GM21526 (cell line): ENCODE measurements around the gene PLA2G5.

ENCODE experiments used
- ATAC-seq: cut with Tn5 transposase; IDR thresholded peaks from one replicate; pipeline ENCODE4 v1.9.1; 2021; ENCODE audit warnings: moderate library complexity; ENCODE audit not compliant: unreplicated experiment, low FRiP score

PLA2G5 gene

GRCh38 chr1:20087668-20088067 lies 17.7 kb downstream of the PLA2G5 start:
- ATAC-seq, result no peak

DNA sequence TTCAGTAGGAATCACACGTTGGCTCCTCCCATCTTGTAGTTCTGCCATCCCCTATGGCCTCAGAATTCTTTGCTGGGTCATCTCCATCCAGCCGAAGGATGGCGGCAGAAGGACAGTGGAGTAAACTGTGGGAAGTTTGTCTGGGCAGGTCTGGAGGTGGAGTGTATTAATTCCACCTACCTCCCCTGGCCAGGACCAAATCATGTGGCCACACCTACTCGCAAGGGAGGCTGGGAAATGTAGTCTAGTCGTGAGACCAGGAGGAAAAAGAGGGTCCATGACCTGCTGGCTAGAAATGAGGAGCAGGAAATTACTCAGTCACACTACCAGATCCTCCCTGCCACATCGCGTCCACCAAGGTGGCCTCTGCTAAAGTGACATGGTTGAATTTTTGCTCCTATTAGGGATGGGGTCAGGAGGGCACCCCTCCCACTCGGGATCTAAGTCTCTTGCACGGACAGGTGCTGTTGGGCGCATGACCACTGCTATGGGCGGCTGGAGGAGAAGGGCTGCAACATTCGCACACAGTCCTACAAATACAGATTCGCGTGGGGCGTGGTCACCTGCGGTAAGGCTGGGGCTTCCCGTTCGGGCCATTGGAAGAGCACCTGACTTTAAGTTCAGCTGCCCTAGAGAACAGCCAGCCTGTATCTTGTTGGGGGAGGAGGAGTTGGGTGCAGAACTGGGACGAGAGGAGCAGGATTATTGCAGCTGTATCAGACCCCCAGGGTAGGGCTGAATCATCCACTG lies 19.5 kb downstream of the PLA2G5 start:
- ATAC-seq, result no peak

DNA sequence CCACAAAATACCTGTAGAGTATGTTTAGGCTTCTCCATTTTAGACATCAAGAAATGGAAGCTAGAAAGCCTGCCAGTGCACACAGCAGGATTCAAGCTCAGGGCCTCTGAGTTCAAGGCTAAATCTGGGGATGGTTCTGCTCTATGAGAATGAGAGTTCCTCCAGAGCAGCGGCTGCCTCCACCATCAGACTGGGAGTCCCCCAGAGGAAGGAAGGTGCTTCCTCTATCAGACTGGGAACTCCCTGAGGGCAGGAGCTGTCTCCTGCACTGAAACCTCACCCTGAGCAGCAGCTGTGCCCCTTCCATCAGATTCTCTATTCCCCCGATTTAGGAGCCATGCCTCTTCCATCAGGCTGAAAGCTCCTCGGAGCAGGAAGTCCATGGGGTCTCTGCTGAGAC lies 20.1 kb downstream of the PLA2G5 start:
- ATAC-seq, result no peak

GRCh38 chr1:20090641-20091040 lies 20.6 kb downstream of the PLA2G5 start:
- ATAC-seq, result no peak

DNA sequence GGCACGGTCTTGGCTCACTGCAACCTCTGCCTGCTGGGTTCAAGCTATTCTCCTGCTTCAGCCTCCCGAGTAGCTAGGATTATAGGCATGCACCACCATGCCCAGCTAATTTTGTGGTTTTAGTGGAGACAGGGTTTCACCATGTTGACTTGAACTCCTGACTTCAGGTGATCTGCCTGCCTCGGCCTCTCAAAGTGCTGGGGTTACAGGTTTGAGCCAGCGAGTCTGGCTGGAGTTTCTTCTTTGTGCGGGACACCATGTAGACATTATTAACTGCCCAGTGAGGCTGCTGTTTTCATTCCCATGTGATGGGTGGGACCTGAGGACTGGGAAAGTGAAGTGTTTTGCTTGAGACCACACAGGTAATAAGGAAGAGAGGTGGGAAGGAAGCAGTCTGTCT lies 23.3 kb downstream of the PLA2G5 start:
- ATAC-seq, result no peak

GRCh38 chr1:20093940-20094391 lies 24.0 kb downstream of the PLA2G5 start:
- no peak for ATAC-seq

- ATAC-seq, result no peak
These were observed 25.8 kb downstream of the PLA2G5 start for GRCh38 chr1:20095564-20096434.

DNA sequence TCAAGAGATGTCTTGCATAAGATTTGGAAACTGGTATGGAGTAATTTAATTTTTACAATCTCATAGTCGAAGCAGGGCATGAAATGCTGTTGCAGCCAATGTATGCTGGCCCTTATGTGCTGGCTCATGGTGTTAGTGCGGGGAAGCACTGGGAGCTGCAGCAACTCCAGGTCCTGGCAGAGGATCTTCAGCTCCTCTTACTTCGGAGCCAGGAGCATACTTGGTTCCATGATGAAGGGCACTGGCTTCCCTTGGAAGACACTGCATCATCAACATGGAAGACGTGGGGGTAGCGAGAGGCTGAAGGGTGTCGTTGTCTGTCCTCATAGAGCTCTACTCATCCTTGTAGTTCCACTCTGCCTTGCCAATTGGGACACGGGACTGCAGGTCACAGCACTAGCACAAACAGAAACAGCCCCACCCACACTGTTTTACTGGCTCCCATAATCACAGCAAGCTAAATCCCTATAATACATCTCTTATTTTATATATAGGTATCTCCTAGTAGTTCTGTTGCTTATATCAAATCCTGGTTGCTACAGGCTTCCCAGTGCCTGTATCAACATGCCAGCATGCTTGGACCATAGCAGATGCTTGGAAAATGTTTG lies 26.9 kb downstream of the PLA2G5 start:
- no peak for ATAC-seq

GRCh38 chr1:20099533-20099932 lies 29.5 kb downstream of the PLA2G5 start:
- ATAC-seq, result no peak

- no peak for ATAC-seq
These were observed 30.8 kb downstream of the PLA2G5 start for GRCh38 chr1:20100632-20101355.

DNA sequence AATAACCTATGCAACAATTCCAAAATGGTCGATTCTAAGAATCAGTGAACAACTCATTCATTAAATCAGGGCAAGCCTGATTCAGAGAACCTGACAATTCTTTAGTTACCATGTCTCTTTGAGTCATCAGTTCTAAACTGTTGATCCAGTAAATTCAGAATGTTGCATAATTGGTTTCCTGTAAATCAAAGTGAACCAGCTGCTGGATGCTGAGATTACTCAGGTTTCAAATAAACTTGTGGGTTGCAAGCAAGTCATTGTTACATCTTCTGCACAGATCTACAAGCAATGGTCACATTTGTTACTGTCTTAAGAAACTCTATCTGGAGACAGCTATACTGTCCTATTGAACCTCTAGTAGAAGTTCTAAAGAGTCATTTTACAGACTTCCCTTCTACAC lies 32.9 kb downstream of the PLA2G5 start:
- no peak for ATAC-seq

GRCh38 chr1:20105856-20106255 lies 35.9 kb downstream of the PLA2G5 start:
- ATAC-seq, result no peak

GRCh38 chr1:20107351-20107750 lies 37.4 kb downstream of the PLA2G5 start:
- ATAC-seq, result no peak

DNA sequence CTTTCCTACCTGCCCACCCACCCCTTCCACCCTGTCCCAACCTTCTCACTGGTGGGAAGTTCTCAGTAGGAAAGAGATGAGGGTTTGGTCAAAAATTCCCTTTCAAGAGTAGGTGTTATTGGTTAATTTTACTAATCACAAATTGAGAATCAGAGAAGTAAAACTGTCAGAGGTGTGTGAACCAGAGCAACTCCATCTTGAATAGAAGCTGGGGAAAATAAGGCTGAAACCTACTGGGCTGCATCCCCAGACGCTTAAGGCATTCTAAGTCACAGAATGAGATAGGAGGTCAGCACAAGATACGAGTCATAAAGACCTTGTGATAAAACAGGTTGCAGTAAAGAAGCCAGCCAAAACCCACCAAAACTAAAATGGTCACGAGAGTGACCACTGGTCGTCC lies 37.8 kb downstream of the PLA2G5 start:
- no peak for ATAC-seq

DNA sequence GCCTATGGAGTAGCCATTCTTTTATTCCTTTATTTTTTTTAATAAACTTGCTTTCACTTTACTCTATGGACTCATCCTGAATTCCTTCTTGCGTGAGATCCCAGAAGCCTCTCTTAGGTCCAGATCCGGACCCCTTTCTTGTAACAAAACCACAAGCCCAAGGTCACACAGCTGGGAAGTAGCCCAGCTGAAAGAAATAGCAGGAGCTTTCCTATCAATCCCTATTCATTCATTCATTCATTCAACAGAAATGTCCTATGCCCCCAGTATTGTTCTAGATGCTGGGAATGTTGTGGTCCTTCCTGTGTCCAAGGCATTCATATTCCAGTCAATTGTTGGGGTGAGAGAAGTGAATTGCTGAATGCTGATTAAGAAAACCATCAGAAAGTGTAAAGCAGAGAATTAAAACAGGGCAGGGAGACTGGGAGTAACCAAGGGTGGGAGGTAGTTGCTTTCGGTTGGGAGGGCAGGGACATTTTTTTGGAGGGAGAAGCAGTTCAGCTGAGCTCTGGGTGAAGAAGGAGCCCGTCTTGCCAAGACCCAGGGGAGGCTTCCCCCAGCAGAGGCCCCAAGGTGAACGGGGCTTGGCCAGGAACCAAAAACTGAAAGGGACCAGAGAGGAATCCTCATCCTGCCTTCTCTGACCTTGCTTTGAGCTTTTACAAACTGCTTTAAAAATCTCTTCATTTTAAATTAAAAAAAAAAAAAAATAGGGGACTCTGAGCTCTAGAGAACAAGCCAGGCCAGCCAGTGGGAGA lies 38.6 kb downstream of the PLA2G5 start:
- ATAC-seq, result no peak

GRCh38 chr1:20109223-20109856 lies 39.3 kb downstream of the PLA2G5 start:
- ATAC-seq, result no peak

DNA sequence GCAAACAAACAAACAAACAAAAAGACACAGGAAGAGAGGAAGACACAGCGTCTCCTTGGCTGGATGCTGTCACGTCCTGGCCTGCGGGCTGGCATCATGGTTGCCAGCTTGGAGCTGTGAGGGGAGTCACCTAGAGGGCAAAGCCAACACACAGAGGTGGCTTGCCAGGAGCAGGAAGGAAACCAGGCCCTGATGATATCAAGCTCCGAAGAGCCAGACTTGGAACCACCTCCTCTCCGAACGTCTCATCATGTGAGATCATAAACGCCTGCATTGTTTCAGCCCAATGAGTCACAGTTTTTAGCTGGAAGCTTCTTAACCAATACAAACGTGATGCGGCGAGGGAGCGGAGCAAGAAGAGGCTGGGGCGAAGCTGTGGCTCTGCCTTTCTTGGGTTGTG lies 40.7 kb downstream of the PLA2G5 start:
- no peak for ATAC-seq

DNA sequence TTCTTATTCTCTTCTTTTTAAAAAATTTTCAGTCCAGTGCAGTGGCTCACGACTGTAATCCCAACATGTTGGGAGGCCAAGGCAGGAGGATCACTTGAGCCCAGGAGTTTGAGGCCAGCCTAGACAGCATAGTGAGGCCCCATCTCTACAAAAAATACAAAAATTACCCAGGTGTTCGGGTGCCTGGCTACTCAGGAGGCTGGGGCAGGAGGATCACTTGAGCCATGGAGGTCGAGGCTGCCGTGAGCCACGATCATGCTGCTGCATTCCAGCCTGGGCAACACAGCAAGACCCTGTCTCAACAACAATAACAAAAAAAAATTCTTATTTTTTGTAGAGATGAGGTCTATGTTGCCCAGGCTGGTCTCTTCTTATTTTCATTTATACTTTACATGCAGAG lies 41.5 kb downstream of the PLA2G5 start:
- ATAC-seq, result no peak

DNA sequence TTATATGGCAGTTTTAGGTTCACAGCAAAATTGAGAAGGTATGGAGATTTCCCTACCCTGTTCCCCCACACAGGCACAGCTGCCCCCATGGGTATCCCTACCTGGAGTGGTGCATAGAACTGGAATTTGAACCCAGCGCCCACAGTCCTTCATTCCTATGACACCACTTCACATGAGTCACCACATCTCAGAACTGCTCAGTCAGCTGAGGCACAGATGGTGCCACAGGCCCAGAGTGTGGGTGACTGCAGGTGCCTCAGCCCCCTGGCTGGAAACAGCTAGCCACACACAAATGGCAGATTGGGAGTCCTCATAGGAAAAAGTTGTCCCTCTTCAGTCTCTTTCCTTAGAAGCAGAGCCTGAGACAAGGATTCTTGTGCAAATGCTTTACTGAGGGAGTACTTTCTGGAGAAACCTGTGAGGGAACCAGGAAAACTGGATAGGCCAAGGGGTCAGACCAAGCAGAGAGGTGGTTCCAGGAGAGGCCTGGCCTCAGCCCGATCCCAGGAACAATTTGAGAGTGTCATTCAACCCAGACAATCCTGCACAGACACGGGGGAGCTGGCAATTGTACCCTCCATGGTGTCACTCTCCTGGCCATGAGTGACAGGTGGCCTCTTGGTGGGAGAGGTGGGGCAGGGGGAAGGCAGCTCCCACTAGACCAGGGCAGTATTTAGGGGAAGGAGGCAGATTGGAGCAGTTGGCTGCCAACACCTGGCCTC lies 42.4 kb downstream of the PLA2G5 start:
- ATAC-seq, result no peak
